GM18517 (cell line): Measurements from ENCODE around the gene C6orf52.
"Not testable (repeated sequence)": the region's sequence is repeated elsewhere in the genome, so short reads cannot be mapped to it uniquely, and the experiment has no call there.

Source experiments
- ATAC-seq: cut with Tn5 transposase; IDR thresholded peaks from one replicate; pipeline ENCODE4 v1.9.1; 2021; ENCODE audit warnings: mild to moderate bottlenecking, moderate library complexity; ENCODE audit not compliant: unreplicated experiment

The C6orf52 gene

GRCh38 chr6:10713962-10714361, 19.5 kb upstream of the C6orf52 start:
- ATAC-seq: no peak

DNA sequence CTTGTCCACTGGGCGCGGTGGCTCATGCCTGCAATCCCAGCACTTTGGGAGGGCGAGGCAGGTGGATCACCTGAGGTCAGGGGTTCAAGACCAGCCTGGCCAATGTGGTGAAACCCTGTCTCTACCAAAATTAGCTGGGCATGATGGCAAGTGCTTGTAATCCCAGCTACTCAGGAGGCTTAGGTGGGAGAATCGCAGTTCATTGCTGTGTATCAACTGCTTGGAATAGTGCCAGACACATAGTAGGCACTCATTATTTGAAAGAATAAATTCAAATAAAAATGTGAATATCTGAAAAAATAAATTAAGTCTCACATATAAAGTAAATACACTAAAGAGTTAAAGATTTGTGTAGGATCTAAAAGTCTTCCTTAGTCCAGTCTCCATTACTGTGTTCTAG, 2.2 kb upstream of the C6orf52 start:
- no peak for ATAC-seq

DNA sequence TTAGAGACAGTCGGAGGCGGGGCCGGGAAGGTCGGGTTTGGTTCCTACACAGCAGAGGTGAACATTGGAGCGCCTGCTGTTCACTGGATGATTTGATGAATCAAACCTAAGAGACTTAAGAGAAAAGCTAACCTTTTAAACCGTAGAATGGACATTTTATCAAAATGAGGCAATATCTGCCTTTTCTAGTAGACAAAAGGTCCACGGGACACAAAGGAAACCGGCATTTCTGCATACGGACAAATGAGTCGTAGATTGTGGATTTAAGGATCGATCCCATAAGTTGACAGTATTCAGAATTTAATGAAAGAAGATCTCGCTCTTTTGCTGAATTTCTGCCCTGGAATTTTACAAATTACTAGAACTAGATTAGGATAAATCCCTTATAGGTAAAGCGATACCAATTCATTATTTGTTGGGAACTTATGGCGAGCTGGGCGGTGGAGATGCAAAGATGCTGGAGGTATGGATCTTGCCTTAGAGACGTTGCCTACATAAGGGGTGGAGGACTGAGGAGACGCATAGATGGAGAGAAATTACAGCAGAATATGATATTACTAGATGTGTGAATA, 756 bp upstream of the C6orf52 start:
- ATAC-seq: no peak

DNA sequence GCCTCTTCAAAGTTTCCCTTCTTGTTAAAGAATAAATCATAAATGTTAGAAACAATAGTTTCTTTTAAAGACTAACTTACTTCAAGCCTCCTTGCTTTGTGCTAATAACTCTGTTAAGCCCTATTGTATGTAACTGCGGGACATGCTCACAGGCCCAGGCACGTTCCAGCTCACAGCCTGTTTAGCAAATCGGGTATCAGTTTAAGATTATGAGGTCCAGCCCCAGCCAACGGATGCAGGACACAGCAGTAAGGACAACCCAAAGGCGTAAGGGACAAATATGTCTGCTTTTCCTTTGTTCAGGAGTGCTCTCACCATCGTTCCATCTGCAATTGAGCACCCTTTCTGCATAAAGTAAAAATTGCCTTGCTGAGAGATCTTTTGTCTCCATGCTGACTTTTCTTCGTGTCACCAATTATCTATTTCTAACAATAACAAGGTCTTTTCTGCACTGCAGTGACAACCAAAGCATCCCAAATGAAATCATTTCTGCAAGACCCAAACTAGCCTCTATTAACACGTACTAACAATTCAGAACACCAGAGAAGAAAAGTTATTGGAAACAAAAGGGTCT, 1.4 kb downstream of the C6orf52 start:
- ATAC-seq: no peak

DNA sequence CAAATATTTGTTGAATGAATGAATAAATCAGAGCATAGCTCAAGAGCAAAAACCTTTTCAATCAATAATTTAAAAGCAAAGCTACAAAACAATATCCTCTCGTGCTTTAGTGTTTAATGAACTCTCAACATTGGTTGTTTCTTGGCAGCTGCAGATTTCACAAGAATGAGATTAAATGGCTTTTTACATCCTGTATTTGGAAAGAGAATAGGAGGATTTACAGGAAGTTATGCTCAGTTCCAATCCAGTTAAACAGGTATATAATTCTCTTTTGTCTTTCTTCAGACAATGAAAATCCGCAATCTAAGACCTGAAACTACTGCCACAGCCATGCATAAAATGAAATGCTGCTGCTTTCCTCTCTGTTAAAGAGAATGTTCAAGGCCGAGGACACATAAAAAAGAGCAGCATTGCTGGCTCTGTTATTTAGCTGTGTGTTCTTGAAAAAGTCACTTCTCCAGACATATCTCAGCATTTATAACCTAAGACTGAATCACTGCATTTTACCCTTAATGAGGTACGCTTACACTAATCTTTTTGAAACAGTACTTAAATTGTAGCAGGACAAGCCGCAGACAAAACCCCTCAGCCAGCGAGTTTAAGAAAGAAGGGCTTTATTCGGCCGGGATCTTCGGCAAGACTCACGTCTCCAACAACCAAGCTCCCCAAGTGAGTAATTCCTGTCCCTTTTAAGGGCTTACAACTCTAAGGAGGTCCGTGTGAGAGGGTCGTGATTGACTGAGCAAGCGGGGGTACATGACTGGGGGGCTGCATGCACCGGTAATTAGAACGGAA, 3.6 kb downstream of the C6orf52 start:
- ATAC-seq: no peak

- no peak for ATAC-seq
These were observed 6.8 kb downstream of the C6orf52 start for GRCh38 chr6:10687582-10687981.

DNA sequence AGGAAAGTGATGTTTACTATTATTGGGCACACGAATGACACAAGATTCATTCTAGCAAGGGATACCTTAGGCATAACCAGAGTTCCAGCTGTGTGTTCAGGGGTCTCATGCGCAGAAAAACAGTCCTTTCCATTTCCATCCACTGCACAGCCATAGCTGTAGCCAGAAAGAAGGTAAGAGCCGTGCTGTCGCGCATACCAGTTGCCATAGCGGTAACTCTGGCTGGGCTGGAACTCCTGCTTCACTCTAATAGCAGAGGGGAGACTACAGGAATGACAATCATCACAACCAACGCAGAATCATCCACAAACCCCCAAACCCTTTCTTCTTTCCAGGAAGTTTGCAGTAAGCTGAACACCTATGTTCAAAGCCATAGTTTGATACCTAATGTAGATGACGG, 7.5 kb downstream of the C6orf52 start:
- no peak for ATAC-seq

- no peak for ATAC-seq
These were observed 9.1 kb downstream of the C6orf52 start for GRCh38 chr6:10685092-10685915.

DNA sequence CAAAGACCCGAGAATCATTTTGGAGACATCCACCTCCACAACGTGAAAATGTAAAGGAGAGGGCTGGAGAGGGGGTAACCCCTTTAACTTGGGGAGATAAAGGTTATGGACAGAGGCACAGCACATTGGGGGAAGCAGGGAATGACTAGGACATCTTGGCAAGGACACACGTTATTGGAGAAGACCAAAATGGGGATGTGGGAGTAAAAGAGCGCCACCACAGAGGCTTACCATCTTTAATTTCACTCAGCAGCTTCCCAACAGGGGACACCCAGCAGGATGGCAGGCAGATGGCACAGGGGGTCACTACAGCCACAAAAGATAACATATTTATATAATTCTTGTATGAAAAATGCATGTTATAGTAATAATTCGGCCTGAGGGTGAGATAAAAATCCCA, 9.8 kb downstream of the C6orf52 start:
- ATAC-seq: no peak

- ATAC-seq: no peak
These were observed 11.9 kb downstream of the C6orf52 start for GRCh38 chr6:10682355-10682988.

GRCh38 chr6:10681795-10682194, 12.6 kb downstream of the C6orf52 start:
- ATAC-seq: no peak

- no peak for ATAC-seq
These were observed 16.0 kb downstream of the C6orf52 start for GRCh38 chr6:10678456-10678855.

- ATAC-seq: no peak
These were observed 18.0 kb downstream of the C6orf52 start for GRCh38 chr6:10676403-10676802.

- ATAC-seq: no peak
These were observed 26.1 kb downstream of the C6orf52 start for GRCh38 chr6:10668126-10668917.

DNA sequence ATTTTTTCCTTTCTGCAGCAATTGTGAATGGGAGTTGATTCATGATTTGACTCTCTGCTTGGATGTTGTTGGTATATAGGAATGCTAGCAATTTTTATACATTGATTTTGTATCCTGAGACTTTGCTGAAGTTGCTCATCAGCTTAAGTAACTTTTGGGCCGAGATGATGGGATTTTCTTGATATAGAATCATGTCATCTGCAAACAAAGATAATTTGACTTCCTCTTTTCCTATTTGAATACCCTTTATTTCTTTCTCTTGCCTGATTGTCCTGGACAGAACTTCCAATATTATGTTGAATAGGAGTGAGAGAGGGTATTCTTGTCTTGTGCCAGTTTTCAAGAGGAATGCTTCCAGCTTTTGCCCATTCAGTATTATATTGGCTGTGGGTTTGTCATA, 28.8 kb downstream of the C6orf52 start:
- ATAC-seq: not testable (repeated sequence)

DNA sequence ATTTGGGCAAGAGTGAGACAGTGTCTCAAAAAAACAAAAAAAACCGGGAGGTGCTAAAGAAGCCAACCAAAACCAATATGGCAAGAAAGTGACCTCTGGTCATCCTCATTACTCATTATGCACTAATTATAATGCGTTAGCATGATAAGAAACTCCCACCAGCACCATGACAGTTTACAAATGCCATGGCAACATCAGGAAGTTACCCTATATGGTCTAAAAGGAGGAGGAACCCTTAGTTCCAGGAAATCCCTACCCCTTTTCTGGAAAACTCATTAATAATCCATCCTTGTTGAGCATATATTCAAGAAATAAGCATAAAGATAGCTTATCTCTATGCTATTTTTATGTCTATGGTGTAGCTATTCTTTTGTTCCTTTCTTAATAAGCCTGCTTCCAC, 31.7 kb downstream of the C6orf52 start:
- no peak for ATAC-seq

DNA sequence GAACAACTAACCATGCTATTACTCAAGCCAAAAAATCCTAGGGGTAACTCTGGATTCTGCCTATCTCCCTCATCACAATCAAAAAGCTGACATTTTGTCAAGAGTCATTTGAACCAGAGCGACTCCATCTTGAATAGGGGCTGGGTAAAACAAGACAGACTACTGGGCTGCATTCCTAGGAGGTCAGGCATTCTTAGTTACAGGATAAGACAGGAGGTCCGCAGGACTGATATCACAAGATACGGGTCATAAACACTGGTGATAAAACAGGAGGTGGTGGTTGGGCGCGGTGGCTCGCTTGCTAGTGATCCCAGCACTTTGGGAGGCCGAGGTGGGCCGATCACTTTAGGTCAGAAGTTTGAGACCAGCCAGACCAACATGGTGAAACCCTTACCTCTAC, 32.2 kb downstream of the C6orf52 start:
- no peak for ATAC-seq

DNA sequence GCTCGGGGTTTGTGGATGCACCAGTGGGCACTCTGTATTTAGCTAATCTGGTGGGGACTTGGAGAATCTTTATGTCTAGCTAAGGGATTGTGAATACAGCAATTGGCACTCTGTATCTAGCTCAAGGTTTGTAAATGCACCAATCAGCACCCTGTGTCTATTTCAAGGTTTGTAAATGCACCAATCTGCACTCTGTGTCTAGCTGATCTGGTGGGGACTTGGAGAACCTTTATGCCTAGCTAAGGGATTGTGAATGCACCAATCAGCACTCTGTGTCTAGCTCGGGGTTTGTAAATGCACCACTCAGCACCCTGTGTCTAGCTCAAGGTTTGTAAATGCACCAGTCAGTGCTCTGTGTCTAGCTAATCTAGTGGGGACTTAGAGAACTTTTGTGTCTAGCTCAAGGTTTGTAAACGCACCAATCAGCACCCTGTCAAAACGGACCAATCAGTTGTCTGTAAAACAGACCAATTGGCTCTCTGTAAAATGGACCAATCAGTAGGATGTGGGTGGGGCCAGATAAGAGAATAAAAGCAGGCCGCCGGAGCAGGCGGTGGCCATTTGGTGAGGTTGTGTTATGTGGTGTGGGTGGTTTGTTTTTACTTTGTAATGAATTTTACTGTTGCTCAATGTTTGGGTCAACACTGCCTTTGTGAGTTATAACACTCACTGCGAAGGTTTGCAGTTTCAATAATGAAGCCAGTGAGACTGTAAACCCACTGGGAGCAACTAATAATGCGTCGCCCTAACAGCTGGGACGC, 33.8 kb downstream of the C6orf52 start:
- ATAC-seq: not testable (repeated sequence)

GRCh38 chr6:10659699-10660348, 34.6 kb downstream of the C6orf52 start:
- peak; percentile 63 for ATAC-seq
